ENCODE data around the gene PNPLA3. TPM values are rescaled to one million over a fixed set of nuclear protein-coding genes. Genes with fewer than 3 reads are reported as not detected.
"Not testable (repeated sequence)": the region's sequence is repeated elsewhere in the genome, so short reads cannot be mapped to it uniquely, and the experiment has no call there.

Gene PNPLA3
- total RNA-seq, 2 donors from 2014 or later = 0.14 to 0.47 TPM

DNA sequence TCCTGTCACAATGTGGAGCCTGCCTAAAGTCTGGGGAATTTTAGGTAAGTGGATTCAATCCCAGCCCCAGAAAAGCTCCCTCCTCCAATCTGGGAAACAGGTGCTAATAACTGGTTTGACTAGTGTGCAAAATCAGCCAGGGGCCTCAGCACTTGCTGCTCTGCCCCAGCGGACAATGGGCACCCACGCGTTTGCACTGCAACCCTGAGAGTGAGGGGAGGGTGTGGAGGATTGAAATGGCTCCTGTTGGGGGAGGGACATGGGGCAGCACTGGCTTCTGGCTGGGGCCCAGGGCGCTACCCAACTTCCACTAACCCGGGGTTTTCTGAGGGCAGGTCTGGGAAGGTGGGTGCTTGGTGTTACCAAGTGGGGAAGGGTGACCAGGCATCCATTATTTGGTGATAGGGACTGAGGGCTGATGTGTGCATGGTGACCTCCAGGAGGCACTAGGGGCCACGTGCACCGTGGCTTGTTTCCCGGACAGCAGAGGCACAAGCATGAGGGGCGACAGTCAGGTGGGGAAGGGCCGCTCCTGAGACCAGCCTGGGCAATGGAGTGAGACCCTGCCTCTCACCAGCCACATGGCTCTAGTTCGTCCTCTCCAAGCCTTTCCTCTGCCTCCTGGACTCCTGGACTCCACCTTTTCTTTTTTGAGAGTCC is 27.5 kb upstream of the PNPLA3 start:
- no peaks in the 10 kb centered on the region for H3K4me1 Mint-ChIP-seq (ENCODE audit: low read depth in 2 of 2)
- no peak overlapping the region for H3K27ac Mint-ChIP-seq
- no peaks in the 10 kb centered on the region for H3K36me3 Mint-ChIP-seq
- ATAC-seq (no peak), DNase-seq (ENCODE audit: low spot score) (no peak)
- no peak overlapping the region for H3K4me3 Mint-ChIP-seq
- H3K9me3 Mint-ChIP-seq = no peaks in the 10 kb centered on the region
- H3K27me3 Mint-ChIP-seq = peaks cover 9% of the 10 kb centered on the region in 2 donors

DNA sequence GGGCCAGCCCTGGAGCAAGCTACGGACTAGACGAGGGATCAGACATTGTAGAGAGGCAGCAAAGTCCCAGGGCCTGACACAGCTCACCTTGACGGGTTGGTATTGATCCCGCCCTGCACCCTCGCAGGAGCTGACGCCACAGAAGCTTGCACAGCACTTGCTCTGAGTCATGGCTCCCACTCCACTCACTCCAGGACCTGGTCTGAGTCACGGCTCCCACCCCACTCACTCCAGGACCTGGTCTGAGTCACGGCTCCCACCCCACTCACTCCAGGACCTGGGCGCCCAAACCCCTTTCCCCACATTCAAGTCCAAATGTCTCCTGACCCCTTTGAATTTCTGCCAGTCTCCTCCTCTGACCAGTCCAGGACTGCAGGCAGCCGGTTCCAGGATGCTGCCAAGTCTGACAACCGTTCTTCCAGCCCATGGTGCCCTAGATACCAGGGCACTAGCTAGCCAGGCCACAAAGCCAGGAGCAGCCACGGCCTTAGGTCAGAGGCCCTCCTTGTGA is 25.8 kb upstream of the PNPLA3 start:
- H3K27me3 Mint-ChIP-seq = peaks cover 7 to 9% of the 10 kb centered on the region in 2 donors
- H3K27ac Mint-ChIP-seq = no peak overlapping the region
- H3K4me1 Mint-ChIP-seq (ENCODE audit: low read depth in 2 of 2) = no peaks in the 10 kb centered on the region
- H3K36me3 Mint-ChIP-seq = no peaks in the 10 kb centered on the region
- H3K4me3 Mint-ChIP-seq = no peak overlapping the region
- H3K9me3 Mint-ChIP-seq = no peaks in the 10 kb centered on the region
- DNase-seq (ENCODE audit: low spot score) (no peak), ATAC-seq (peak in 1 of 2 donors; percentile 53)

DNA sequence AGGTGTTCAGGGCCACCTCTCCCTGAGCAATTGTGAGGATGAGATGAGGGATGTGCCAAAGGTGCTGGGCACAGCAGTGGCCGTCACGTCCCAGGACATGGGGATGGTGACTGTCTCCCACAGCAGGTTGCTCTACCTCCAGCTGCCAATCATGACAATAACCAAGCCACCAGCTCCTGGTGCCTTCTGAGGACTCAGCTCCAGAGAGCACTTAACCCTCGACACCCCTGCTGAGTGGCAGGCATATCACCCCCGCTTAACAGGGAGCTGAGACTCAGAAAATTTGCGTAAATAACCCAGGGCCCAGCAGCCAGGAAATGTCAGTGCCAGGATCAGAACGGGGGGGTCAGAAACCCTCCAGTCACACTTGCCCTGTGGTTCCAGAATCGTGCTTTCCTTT is 23.4 kb upstream of the PNPLA3 start:
- Mint-ChIP-seq H3K4me1 (ENCODE audit: low read depth in 2 of 2) (no peaks in the 10 kb centered on the region), H3K9me3 (no peaks in the 10 kb centered on the region), H3K36me3 (no peaks in the 10 kb centered on the region), H3K27ac (no peak overlapping the region), H3K4me3 (no peak overlapping the region), H3K27me3 (peaks cover 4 to 7% of the 10 kb centered on the region in 2 donors)
- ATAC-seq (no peak), DNase-seq (ENCODE audit: low spot score) (no peak)

DNA sequence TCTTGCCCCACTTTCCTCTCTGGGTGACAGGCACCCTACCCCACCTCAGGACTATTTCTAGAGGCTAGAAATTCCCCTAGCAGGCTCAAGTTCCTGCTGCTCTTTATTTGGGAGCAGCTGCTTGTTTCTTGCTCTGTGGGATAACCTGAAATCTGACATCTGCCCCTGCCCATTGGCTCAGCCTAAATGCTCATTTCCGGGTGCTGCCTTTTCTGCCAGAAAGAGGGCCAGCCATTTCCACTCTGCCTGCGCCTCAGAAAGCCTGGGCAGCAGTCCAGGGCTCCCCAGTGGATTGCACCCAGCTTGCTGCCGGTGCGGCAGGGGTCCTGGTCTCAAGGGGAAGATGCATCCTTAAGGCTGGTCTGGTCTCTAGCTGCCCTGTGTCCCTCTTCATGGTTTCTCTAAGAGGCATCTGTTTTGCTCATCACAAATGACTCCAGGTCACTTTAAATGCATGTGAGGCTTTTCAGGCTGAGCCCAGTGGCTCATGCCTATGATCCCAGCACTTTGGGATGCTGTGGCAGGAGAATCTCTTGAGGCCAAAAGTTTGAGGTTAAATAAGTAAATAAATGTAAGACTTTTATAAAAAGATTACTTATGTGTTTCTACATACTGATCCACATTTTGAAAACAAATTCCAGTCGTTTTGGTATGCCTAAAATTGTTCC is 21.5 kb upstream of the PNPLA3 start:
- Mint-ChIP-seq H3K9me3 (no peaks in the 10 kb centered on the region), H3K27me3 (peaks cover 4 to 7% of the 10 kb centered on the region in 2 donors), H3K4me3 (no peak overlapping the region), H3K27ac (no peak overlapping the region), H3K4me1 (ENCODE audit: low read depth in 2 of 2) (no peaks in the 10 kb centered on the region), H3K36me3 (no peaks in the 10 kb centered on the region)
- ATAC-seq = no peak
- no peak for DNase-seq (ENCODE audit: low spot score)

DNA sequence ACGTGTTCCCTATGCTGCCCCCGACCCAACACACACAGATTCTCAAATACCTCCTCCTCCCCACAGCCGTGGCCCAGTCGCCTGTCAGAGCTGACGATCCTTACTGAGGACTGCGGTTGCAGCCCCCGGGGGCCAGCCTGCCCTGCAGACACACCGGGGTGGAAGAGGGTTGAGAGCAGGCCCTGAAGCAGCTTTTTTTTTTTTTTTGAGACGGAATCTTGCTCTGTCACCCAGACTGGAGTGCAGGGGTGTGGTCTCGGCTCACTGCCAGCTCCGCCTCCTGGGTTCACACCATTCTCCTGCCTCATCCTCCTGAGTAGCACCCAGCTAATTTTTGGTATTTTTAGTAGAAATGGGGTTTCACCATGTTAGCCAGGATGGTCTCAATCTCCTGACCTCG is 20.6 kb upstream of the PNPLA3 start:
- not testable (repeated sequence) for ATAC-seq

DNA sequence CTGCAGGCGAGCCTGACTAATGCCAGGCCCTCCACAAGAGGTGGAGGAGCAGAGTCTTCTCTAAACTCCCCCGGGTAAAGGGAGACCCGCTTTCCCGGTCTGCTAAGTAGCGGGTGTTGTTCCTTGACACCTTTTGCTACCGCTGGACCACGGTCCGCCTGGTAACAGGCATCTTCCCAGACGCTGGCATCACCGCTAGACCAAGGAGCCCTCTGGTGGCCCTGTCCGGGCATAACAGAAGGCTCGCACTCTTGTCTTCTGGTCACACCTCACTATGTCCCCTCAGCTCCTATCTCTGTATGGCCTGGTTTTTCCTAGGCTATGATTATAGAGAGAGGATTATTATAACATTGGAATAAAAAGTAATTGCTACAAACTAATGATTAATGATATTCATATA is 19.2 kb upstream of the PNPLA3 start:
- not testable (repeated sequence) for ATAC-seq; H3K36me3 Mint-ChIP-seq; H3K27me3 Mint-ChIP-seq; H3K9me3 Mint-ChIP-seq; H3K4me1 Mint-ChIP-seq (ENCODE audit: low read depth in 2 of 2); DNase-seq (ENCODE audit: low spot score); H3K27ac Mint-ChIP-seq; H3K4me3 Mint-ChIP-seq

More for the DNA sequence above, 20.6 kb upstream of the PNPLA3 start:
- not testable (repeated sequence) for H3K36me3 Mint-ChIP-seq; H3K4me1 Mint-ChIP-seq (ENCODE audit: low read depth in 2 of 2); H3K9me3 Mint-ChIP-seq; DNase-seq (ENCODE audit: low spot score); H3K4me3 Mint-ChIP-seq; H3K27ac Mint-ChIP-seq; H3K27me3 Mint-ChIP-seq

DNA sequence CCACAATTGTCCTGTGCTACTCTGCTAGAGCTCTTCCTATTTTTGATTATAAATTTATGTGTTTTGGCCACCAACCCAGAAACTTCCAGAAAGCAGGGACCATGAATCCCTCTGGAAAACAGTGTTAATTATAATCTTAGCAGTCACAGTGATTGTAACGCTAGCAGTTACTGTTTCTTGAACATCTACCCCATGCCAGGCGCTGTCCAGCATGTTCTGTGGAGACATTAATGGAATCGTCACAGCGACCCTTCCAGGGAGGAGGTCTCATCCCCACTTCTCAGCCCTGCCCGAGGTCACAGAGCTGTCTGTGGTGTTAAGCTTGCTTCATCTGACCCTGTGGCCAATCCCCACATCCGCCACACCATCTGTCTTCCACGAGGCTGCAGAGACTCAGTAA is 17.9 kb upstream of the PNPLA3 start:
- Mint-ChIP-seq H3K27me3 (peaks cover 16 to 21% of the 10 kb centered on the region in 2 donors), H3K36me3 (no peaks in the 10 kb centered on the region), H3K4me1 (ENCODE audit: low read depth in 2 of 2) (no peaks in the 10 kb centered on the region), H3K27ac (no peak overlapping the region), H3K4me3 (no peak overlapping the region), H3K9me3 (no peaks in the 10 kb centered on the region)
- no peak for DNase-seq (ENCODE audit: low spot score)
- no peak for ATAC-seq

DNA sequence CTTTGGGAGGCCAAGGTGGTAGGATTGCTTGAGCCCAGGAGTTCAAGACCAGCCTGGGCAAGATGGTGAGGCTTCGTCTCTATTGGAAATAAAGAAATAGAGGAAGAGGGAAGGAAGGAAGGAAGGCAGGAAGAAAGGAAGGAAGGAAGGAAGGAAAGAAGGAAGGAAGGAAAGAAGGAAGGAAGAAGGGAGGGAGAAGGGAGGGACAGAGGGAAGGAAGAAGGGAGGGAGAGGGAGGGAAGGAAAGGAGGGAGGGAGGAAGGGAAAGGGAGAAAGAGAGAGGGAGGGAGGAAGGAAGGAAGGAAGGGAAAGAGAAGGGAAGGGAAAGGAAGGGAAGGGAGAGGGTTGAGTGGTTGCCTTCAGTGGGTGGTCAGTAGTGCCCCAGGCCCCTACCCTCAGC is 13.9 kb upstream of the PNPLA3 start:
- ATAC-seq (no peak), DNase-seq (ENCODE audit: low spot score) (no peak)
- H3K4me1 Mint-ChIP-seq (ENCODE audit: low read depth in 2 of 2) = no peaks in the 10 kb centered on the region
- H3K36me3 Mint-ChIP-seq = no peaks in the 10 kb centered on the region
- no peak overlapping the region for H3K27ac Mint-ChIP-seq
- peaks cover 29 to 45% of the 10 kb centered on the region in 2 donors for H3K27me3 Mint-ChIP-seq
- no peak overlapping the region for H3K4me3 Mint-ChIP-seq
- H3K9me3 Mint-ChIP-seq = no peaks in the 10 kb centered on the region

DNA sequence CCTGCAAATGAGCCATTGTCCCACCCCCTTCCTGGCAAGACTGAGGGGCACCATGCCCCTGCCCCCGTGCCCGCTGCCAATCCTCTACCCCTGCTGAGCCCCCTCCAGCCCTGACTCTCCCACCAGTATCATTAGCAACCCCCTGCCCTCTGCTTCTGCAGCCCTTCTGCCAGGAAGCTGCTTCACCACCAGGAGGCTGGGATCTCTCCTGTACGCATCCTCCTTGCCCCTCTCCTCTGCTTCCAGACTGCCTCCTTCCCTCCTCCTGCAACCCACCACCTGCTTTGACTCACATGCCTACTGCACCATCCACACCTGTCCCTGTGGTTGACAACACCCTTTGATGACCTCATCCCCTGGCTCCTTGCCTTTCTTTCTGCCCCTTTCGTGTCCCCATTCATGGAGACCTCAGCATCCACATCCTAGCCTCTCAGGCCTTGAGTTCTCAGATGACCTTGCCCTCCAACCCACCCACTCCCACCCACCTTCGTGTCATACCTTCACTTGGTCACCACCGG is 13.4 kb upstream of the PNPLA3 start:
- H3K27me3 Mint-ChIP-seq = peaks cover 29 to 45% of the 10 kb centered on the region in 2 donors
- H3K4me1 Mint-ChIP-seq (ENCODE audit: low read depth in 2 of 2) = no peaks in the 10 kb centered on the region
- ATAC-seq (peak in 1 of 2 donors; percentile 22), DNase-seq (ENCODE audit: low spot score) (no peak)
- no peak overlapping the region for H3K27ac Mint-ChIP-seq
- H3K36me3 Mint-ChIP-seq = no peaks in the 10 kb centered on the region
- H3K9me3 Mint-ChIP-seq = no peaks in the 10 kb centered on the region
- no peak overlapping the region for H3K4me3 Mint-ChIP-seq

DNA sequence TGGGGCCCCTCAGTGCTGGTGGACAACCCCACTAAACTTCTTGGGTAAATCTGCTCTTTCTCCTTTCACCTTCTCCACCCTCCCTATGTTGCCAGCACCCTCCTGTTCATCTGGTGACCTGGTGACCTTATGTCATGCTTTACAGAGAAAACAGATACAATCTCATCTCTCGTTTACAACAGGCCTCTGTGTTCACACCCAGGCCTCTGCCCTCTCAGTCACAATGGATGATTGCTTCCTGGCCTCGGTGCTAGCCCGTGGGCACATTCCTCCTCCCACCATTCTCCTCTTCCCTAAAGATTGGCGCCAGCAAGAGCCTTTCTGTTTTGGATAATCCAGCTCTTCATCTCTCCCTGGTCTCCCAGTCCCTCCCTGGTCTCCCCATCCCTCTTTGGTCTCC is 12.3 kb upstream of the PNPLA3 start:
- H3K4me1 Mint-ChIP-seq (ENCODE audit: low read depth in 2 of 2) = no peaks in the 10 kb centered on the region
- peaks cover 29 to 45% of the 10 kb centered on the region in 2 donors for H3K27me3 Mint-ChIP-seq
- no peaks in the 10 kb centered on the region for H3K9me3 Mint-ChIP-seq
- no peak for DNase-seq (ENCODE audit: low spot score)
- H3K27ac Mint-ChIP-seq = no peak overlapping the region
- no peak overlapping the region for H3K4me3 Mint-ChIP-seq
- no peak for ATAC-seq
- H3K36me3 Mint-ChIP-seq = no peaks in the 10 kb centered on the region

DNA sequence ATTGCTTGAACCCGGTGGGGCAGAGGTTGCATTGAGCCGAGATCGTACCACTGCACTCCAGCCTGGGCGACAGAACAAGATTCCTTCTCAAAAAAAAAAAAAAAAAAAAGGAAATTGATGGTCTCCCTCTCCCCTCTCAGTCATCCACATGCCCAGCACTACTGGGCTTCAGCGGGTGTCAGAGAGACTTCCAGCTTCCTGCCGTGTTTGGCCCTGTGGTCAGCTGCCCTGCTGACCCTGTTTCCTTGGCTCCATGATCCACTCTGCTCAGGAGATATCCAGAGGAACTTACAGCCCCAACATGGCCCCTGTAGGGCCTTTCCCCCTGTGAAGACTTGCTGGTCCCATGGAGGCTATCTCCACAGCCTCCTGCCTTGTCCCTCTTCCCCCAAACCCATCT is 6.1 kb upstream of the PNPLA3 start:
- no peak overlapping the region for H3K4me3 Mint-ChIP-seq
- ATAC-seq (no peak), DNase-seq (ENCODE audit: low spot score) (no peak)
- no peaks in the 10 kb centered on the region for H3K4me1 Mint-ChIP-seq (ENCODE audit: low read depth in 2 of 2)
- H3K9me3 Mint-ChIP-seq = no peaks in the 10 kb centered on the region
- H3K36me3 Mint-ChIP-seq = no peaks in the 10 kb centered on the region
- H3K27ac Mint-ChIP-seq = no peak overlapping the region
- peaks cover 15 to 19% of the 10 kb centered on the region in 2 donors for H3K27me3 Mint-ChIP-seq

DNA sequence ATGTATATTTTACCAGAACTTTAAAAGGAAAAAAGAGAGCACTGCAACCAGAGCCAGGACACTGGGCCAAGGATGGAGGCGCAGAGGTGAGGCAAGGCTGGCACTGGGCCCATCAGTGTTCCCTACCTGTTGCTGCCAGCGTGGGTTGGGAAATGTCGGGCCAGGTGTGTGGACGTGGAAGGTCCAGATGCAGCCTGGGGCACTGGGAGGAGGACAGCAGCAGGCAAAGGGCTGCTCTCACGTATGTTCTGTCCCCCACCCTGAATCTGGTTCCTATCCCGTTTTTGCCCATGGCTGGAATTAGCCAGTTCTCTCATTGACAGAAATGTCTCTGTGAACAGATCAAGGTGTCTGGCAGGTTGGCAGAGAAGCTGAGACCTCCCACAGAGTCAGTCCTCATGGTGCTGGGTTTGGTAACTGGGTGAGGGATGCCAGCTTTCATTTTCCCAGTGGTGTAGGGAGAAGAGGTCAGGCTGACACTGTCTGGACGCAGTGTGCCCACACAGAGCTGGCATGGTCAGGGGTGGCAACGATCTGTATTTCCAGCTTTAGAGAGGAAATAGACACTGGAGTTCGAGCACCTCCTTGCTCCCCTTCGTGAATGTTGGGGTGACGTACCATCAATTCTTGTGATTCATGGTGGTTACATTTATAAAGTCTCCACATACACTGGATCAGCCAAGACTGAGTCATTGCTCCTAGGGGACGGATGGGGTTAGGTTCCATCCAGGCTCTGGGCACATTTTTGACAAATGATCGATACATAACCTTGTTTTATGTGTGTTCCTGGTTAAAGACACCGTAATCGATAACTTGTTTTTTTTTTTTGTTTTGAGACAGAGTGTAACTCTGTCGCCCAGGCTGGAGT is 4.3 kb upstream of the PNPLA3 start:
- no peak overlapping the region for H3K27ac Mint-ChIP-seq
- DNase-seq (ENCODE audit: low spot score) (no peak), ATAC-seq (no peak)
- peaks cover 4 to 6% of the 10 kb centered on the region in 2 donors for H3K4me1 Mint-ChIP-seq (ENCODE audit: low read depth in 2 of 2)
- no peaks in the 10 kb centered on the region for H3K36me3 Mint-ChIP-seq
- no peaks in the 10 kb centered on the region for H3K9me3 Mint-ChIP-seq
- H3K4me3 Mint-ChIP-seq = no peak overlapping the region
- H3K27me3 Mint-ChIP-seq = peaks cover 7 to 12% of the 10 kb centered on the region in 2 donors

DNA sequence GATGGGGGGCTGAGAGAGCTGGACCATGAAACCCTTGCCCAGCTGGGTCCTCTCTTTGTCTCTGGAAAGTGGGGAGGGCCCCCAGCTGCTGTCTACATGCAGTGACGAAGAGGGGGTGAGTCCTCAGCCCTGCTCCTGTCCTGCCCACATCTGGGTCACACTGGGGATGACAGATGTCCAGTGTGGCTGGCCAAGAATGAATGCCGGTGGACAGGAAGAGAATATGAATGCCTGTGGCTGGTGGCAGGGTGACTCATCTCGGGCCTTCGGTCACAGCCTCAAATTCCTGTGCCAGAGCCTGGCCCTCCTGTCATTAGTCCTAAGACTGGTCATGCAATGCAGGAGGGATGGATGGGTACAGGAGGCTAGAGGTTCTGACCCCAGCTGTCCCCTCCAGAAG is 2.2 kb upstream of the PNPLA3 start:
- Mint-ChIP-seq H3K9me3 (no peaks in the 10 kb centered on the region), H3K4me3 (no peak overlapping the region), H3K4me1 (ENCODE audit: low read depth in 2 of 2) (peaks cover 4 to 6% of the 10 kb centered on the region in 2 donors), H3K27ac (no peak overlapping the region), H3K36me3 (no peaks in the 10 kb centered on the region), H3K27me3 (peaks cover 7 to 12% of the 10 kb centered on the region in 2 donors)
- DNase-seq (ENCODE audit: low spot score) (no peak), ATAC-seq (no peak)
